Ovary (tissue), 9 donors: Measurements from ENCODE around the gene SMOC2. TPM values are rescaled to one million over a fixed set of nuclear protein-coding genes. Genes with fewer than 3 reads are reported as not detected.

Source experiments
- DNase-seq, 5 donors: peaks; one replicate each; pipeline ENCODE4 v3.0.0-alpha.2; 2019 to 2020
- H3K27ac ChIP-seq, 2 donors: fragments of 200-600 bp; one replicate each; pipeline versions ENCODE4 v1.5.1 to v1.8.0; 2019 to 2022
- H3K27me3 ChIP-seq: fragments of 200-600 bp; one replicate; pipeline ENCODE4 v1.8.0; 2022
- H3K36me3 ChIP-seq: fragments of 200-600 bp; sonication (generic); one replicate; pipeline ENCODE4 v1.5.1; 2019
- H3K4me1 ChIP-seq: one replicate; pipeline ENCODE4 v1.8.1; 2013; ENCODE audit warnings: mild to moderate bottlenecking, moderate library complexity; ENCODE audit not compliant: insufficient read depth
- H3K4me3 ChIP-seq: fragments of 200-600 bp; sonication (generic); one replicate; pipeline ENCODE4 v1.5.1; 2017
- H3K9me3 ChIP-seq, 2 donors: fragments of 200-600 bp in 1 of 2; sonication (generic) in 1 of 2; one replicate each; pipeline versions ENCODE4 v1.5.1 to v1.8.1; 2013 to 2019; ENCODE audit warnings: mild to moderate bottlenecking in 1 of 2, moderate library complexity in 1 of 2
- CTCF ChIP-seq, 3 donors: fragments of 450-650 bp in 2 of 3; fragments of 200-600 bp in 1 of 3; IDR thresholded peaks; one replicate each; pipeline versions ENCODE4 v1.5.1 to v1.8.0; 2016 to 2022; ENCODE audit warnings: antibody characterized with exemption in 3 of 3, mild to moderate bottlenecking in 1 of 3
- EP300 ChIP-seq: sonication (generic); formaldehyde crosslinking; IDR thresholded peaks from one replicate; pipeline ENCODE4 v1.6.1; 2017; ENCODE audit warnings: antibody characterized with exemption
- POLR2A ChIP-seq: fragments of 450-650 bp; IDR thresholded peaks from one replicate; pipeline ENCODE4 v1.6.1; 2017; ENCODE audit warnings: antibody characterized with exemption, mild to moderate bottlenecking, moderate library complexity
- WGBS, 3 donors: extraction: QIAGEN DNeasy Blood & Tissue Kit in 1 of 3; methylation state at CpG; one replicate each; pipeline versions ENCODE4 v1.1.5 to v1.1.7; 2013 to 2017; 5-methylcytosine and 5-hydroxymethylcytosine counted together
- intact Hi-C, 4 donors: fragments of 100-400 bp; cut with DNase I; formaldehyde crosslinking; loops; one replicate each; pipeline versions ENCODE4 v1.11.0 to v1.15.1; 2022 to 2023
- polyA plus RNA-seq, 2 donors: library from polyadenylated mRNA; stranded (reverse); fragments of 200-250 nt in 1 of 2; fragments of 350-450 nt in 1 of 2; fragmentation: Illumina TruSeq in 1 of 2; extraction: RNeasy Lipid Tissue Mini Kit (QIAGEN cat#74804) in 1 of 2; gene quantifications; one replicate each; pipeline ENCODE4 v1.2.3, GENCODE V29; 2013 to 2014
- total RNA-seq, 7 donors: library from RNA; depleted of rRNA in 2 of 7; stranded (reverse); fragments of >200 nt in 2 of 7; fragmentation: NEBNext Ultra II Directional in 3 of 7; extraction: Animal tissue kit (Norgen Biotek cat#: 25700) in 3 of 7; gene quantifications; one replicate each; pipeline versions ENCODE4 v1.1.0 to v1.2.4, GENCODE V29; 2016 to 2023
- donor health status: DM: no; HTN: no; CAD: no; lungs with moderate emphysema.
- donor health status: DM: no; HTN: no; CAD: no.
- donor health status: Bipolar disorder and iron deficiency.
- donor health status: DM: yes; HTN: yes; CAD: no.
- donor health status: DM: no; HTN: no; CAD: no.
- donor health status: DM: yes; HTN: yes; CAD: no.

The SMOC2 gene
- total and polyA plus RNA-seq, 9 donors, result 84.4 to 272 (median 129) TPM

GRCh38 chr6:168448243-168448855, 7.4 kb downstream of the SMOC2 start:
- no peak for TF ChIP-seq CTCF (IDR thresholded peaks at IDR 0.05)
- no peak for TF ChIP-seq POLR2A
- TF ChIP-seq EP300, result no peak
- DNase-seq, result no peak
- no peaks in the 10 kb centered on the region for H3K36me3 ChIP-seq
- no peaks in the 10 kb centered on the region for H3K9me3 ChIP-seq
- intact Hi-C loops, result no loop called here
- H3K4me1 ChIP-seq, result peaks cover 30% of the 10 kb centered on the region
- WGBS, 3 donors, result 92 to 95% (median 94%) methylated on average over 11 of the region's 11 CpGs
- H3K27me3 ChIP-seq, result no peaks in the 10 kb centered on the region
- H3K27ac ChIP-seq, result no peak overlapping the region
- no peak overlapping the region for H3K4me3 ChIP-seq

GRCh38 chr6:168450917-168451316, 9.9 kb downstream of the SMOC2 start:
- no peak overlapping the region for H3K27ac ChIP-seq
- no peak for DNase-seq
- H3K4me1 ChIP-seq, result peaks cover 26% of the 10 kb centered on the region
- TF ChIP-seq EP300, result no peak
- no peak for TF ChIP-seq POLR2A
- no peak for TF ChIP-seq CTCF (IDR thresholded peaks at IDR 0.05)
- intact Hi-C loops, result loop anchor here in 1 of 4 donors (10.0 kb wide), 1 partner anchor 434 kb away; no protein-coding TSS in a partner anchor
- no peaks in the 10 kb centered on the region for H3K36me3 ChIP-seq
- no peaks in the 10 kb centered on the region for H3K9me3 ChIP-seq
- H3K27me3 ChIP-seq, result no peaks in the 10 kb centered on the region
- 66 to 77% (median 70%) methylated on average over 7 of the region's 7 CpGs for WGBS, 3 donors
- H3K4me3 ChIP-seq, result no peak overlapping the region

GRCh38 chr6:168451805-168452517, 11.0 kb downstream of the SMOC2 start:
- 14 to 31% (median 17%) methylated on average over 5 of the region's 5 CpGs for WGBS, 3 donors
- no peak overlapping the region for H3K27ac ChIP-seq
- no peaks in the 10 kb centered on the region for H3K27me3 ChIP-seq
- no peaks in the 10 kb centered on the region for H3K36me3 ChIP-seq
- TF ChIP-seq EP300 (no peak), POLR2A (no peak), CTCF (IDR thresholded peaks at IDR 0.05) (peak in 1 of 3 donors; percentile 24)
- no peak overlapping the region for H3K4me3 ChIP-seq
- H3K4me1 ChIP-seq, result peaks cover 27% of the 10 kb centered on the region
- H3K9me3 ChIP-seq, result no peaks in the 10 kb centered on the region
- intact Hi-C loops, result loop anchor here in 1 of 4 donors (10.0 kb wide), 1 partner anchor 433 kb away; no protein-coding TSS in a partner anchor
- DNase-seq, result no peak

- Histone ChIP-seq H3K4me1 (peaks cover 28% of the 10 kb centered on the region), H3K36me3 (no peaks in the 10 kb centered on the region), H3K9me3 (no peaks in the 10 kb centered on the region), H3K27me3 (no peaks in the 10 kb centered on the region), H3K4me3 (no peak overlapping the region), H3K27ac (peak overlapping the region in 1 of 2 donors; percentile 44)
- intact Hi-C loops, result loop anchor here in 1 of 4 donors (10.0 kb wide), 1 partner anchor 432 kb away; no protein-coding TSS in a partner anchor
- no peak for TF ChIP-seq POLR2A
- TF ChIP-seq CTCF (IDR thresholded peaks at IDR 0.05), result no peak
- TF ChIP-seq EP300, result no peak
- DNase-seq, result peak in 4 of 5 donors; percentile 37 to 65 (median 42)
- WGBS, 3 donors, result 26 to 37% (median 34%) methylated on average over 18 of the region's 18 CpGs
Measured at GRCh38 chr6:168452685-168453377, 11.8 kb downstream of the SMOC2 start.
